GM18868 (cell line): ENCODE results near the gene CEP85L.

Experiments used
- ATAC-seq: cut with Tn5 transposase; IDR thresholded peaks from one replicate; pipeline ENCODE4 v1.9.1; 2021; ENCODE audit warnings: mild to moderate bottlenecking, moderate library complexity; ENCODE audit not compliant: unreplicated experiment

Gene CEP85L

GRCh38 chr6:118661831-118662230, 10.4 kb upstream of the CEP85L start:
- ATAC-seq, result no peak

- ATAC-seq, result no peak
These were observed 8.8 kb upstream of the CEP85L start for GRCh38 chr6:118660218-118660569.

GRCh38 chr6:118659513-118660217, 8.3 kb upstream of the CEP85L start:
- no peak for ATAC-seq

- ATAC-seq, result no peak
These were observed 5.6 kb upstream of the CEP85L start for GRCh38 chr6:118656847-118657451.

GRCh38 chr6:118652051-118652615, 742 bp upstream of the CEP85L start:
- ATAC-seq, result no peak

- ATAC-seq, result peak; percentile 33
These were observed 659 bp downstream of the CEP85L start for GRCh38 chr6:118650582-118651281.

GRCh38 chr6:118649918-118650581, 1.3 kb downstream of the CEP85L start:
- ATAC-seq, result no peak

- no peak for ATAC-seq
These were observed 2.4 kb downstream of the CEP85L start for GRCh38 chr6:118648866-118649554.

GRCh38 chr6:118646977-118647376, 4.4 kb downstream of the CEP85L start:
- no peak for ATAC-seq

- ATAC-seq, result no peak
These were observed 6.0 kb downstream of the CEP85L start for GRCh38 chr6:118645395-118645794.

GRCh38 chr6:118644007-118644406, 7.4 kb downstream of the CEP85L start:
- no peak for ATAC-seq

GRCh38 chr6:118641042-118641441, 10.3 kb downstream of the CEP85L start:
- no peak for ATAC-seq

- peak; percentile 88 for ATAC-seq
These were observed 12.1 kb downstream of the CEP85L start for GRCh38 chr6:118639054-118639964.

GRCh38 chr6:118638288-118638687, 13.1 kb downstream of the CEP85L start:
- ATAC-seq, result no peak

GRCh38 chr6:118635909-118636735, 15.3 kb downstream of the CEP85L start:
- ATAC-seq, result no peak

GRCh38 chr6:118632359-118632758, 19.0 kb downstream of the CEP85L start:
- no peak for ATAC-seq

- ATAC-seq, result no peak
These were observed 20.5 kb downstream of the CEP85L start for GRCh38 chr6:118630923-118631322.

- no peak for ATAC-seq
These were observed 21.3 kb downstream of the CEP85L start for GRCh38 chr6:118630067-118630466.

GRCh38 chr6:118627724-118628123, 23.7 kb downstream of the CEP85L start:
- no peak for ATAC-seq
